Hepatocyte (in vitro differentiated cells): ENCODE data around the gene HOXD12. TPM values are rescaled to one million over a fixed set of nuclear protein-coding genes. Genes with fewer than 3 reads are reported as not detected.

Experiments
- DNase-seq: peaks from one replicate; pipeline ENCODE4 v3.0.0-alpha.2; 2016; ENCODE audit warnings: low spot score
- H2AFZ ChIP-seq: fragments of 200-600 bp; sonication (generic); 2 replicates; pipeline ENCODE4 v1.6.0; 2016; ENCODE audit warnings: antibody characterized with exemption, mild to moderate bottlenecking
- H3K27ac ChIP-seq: fragments of 200-600 bp; sonication (generic); 2 replicates; pipeline ENCODE4 v1.5.1; 2016; ENCODE audit warnings: mild to moderate bottlenecking
- H3K27me3 ChIP-seq: fragments of 200-600 bp; sonication (generic); 2 replicates; pipeline ENCODE4 v1.6.1; 2016
- H3K36me3 ChIP-seq: fragments of 200-600 bp; sonication (generic); replicated peaks from 2 replicates; pipeline ENCODE4 v1.5.1; 2016; ENCODE audit warnings: low read depth; ENCODE audit not compliant: insufficient read depth
- H3K4me1 ChIP-seq: fragments of 200-600 bp; sonication (generic); 2 replicates; pipeline ENCODE4 v1.5.1; 2016; ENCODE audit warnings: mild to moderate bottlenecking, moderate library complexity; ENCODE audit not compliant: insufficient read depth
- H3K4me2 ChIP-seq: fragments of 200-600 bp; sonication (generic); 2 replicates; pipeline ENCODE4 v1.6.0; 2016
- H3K4me3 ChIP-seq: fragments of 200-600 bp; sonication (generic); 2 replicates; pipeline ENCODE4 v1.5.1; 2016; ENCODE audit warnings: mild to moderate bottlenecking
- H3K79me2 ChIP-seq: fragments of 200-600 bp; sonication (generic); 2 replicates; pipeline ENCODE4 v1.6.0; 2017; ENCODE audit warnings: mild to moderate bottlenecking
- H3K9me2 ChIP-seq: fragments of 200-600 bp; sonication (generic); replicated peaks from 2 replicates; pipeline ENCODE4 v1.6.0; 2017; ENCODE audit warnings: mild to moderate bottlenecking; ENCODE audit not compliant: insufficient read depth
- H3K9me3 ChIP-seq: fragments of 200-600 bp; sonication (generic); 2 replicates; pipeline ENCODE4 v1.5.1; 2016; ENCODE audit warnings: low read depth, mild to moderate bottlenecking
- H4K20me1 ChIP-seq: fragments of 200-600 bp; sonication (generic); 2 replicates; pipeline ENCODE4 v1.6.0; 2016; ENCODE audit warnings: mild to moderate bottlenecking; ENCODE audit not compliant: insufficient read depth, poor library complexity, severe bottlenecking
- CTCF ChIP-seq: fragments of 200-600 bp; sonication (generic); IDR thresholded peaks from 2 replicates; pipeline ENCODE4 v1.5.1; 2016; ENCODE audit warnings: antibody characterized with exemption, mild to moderate bottlenecking; ENCODE audit not compliant: poor library complexity
- EZH2 ChIP-seq: fragments of 200-600 bp; sonication (generic); IDR thresholded peaks from 2 replicates; pipeline ENCODE4 v1.6.1; 2016; ENCODE audit warnings: antibody characterized with exemption, mild to moderate bottlenecking, borderline replicate concordance
- EZH2phosphoT487 ChIP-seq: fragments of 200-600 bp; sonication (generic); IDR thresholded peaks from one replicate; pipeline ENCODE4 v1.6.1; 2018; ENCODE audit warnings: antibody characterized with exemption, mild to moderate bottlenecking, low read depth, moderate library complexity; ENCODE audit not compliant: unreplicated experiment, severe bottlenecking
- WGBS: methylation state at CpG from one replicate; pipeline ENCODE4 v1.1.6; 2016; ENCODE audit warnings: low lambda C conversion rate; ENCODE audit errors: missing lambda C conversion rate; 5-methylcytosine and 5-hydroxymethylcytosine counted together
- polyA plus RNA-seq: library from polyadenylated mRNA; unstranded; fragments of >200 nt; fragmentation: Nextera tagmentation; extraction: Ambion mirVana; gene quantifications from 2 replicates; pipeline ENCODE4 v1.2.1, GENCODE V29; 2016
- total RNA-seq: library from RNA; depleted of rRNA; stranded (reverse); fragments of >200 nt; gene quantifications from 2 replicates; pipeline ENCODE4 v1.2.3, GENCODE V29; 2014

HOXD12 gene
- total and polyA plus RNA-seq, 2 experiments from 2014 or later, result 3.3 to 29.0 TPM

DNA sequence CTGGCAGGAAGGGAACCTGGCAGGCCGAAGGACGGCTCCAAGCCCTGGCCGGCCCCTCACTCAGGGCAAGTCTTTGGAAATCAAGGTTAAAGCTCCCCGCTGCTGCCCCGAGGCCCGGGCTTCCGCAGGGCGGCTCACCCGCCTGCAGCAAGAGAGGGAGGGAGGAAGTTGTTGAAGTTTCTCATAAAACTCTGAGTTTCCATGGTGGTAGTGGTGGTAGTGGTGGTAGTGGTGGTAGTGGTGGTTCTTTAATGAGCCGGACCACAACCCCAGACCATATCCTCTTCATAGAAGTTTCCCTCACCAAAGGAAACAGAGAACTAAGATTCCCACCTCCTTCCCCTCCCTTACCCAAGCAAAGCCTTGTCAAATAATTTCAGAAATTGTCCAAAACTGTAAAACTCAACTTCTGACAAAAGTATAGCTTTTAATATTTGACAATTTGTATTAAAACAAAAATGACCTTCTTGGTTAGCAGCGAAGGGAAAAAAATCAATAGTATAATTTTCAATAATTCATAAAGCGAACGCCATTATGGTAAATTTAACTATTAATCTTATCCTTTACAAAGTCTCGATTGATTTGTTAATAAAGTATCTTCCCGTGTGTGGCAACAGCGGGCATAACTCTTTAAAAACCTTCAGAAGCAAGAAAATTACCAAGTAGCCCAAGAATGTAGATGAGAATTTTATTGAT is 15.5 kb downstream of the HOXD12 start:
- Histone ChIP-seq H4K20me1 (peaks cover 67% of the 10 kb centered on the region), H3K9me3 (peaks cover 3% of the 10 kb centered on the region), H3K36me3 (no peaks in the 10 kb centered on the region), H3K79me2 (peaks cover 59% of the 10 kb centered on the region), H3K4me2 (peak overlapping the region; percentile 73), H3K4me3 (no peak overlapping the region), H3K27ac (no peak overlapping the region), H3K9me2 (no peaks in the 10 kb centered on the region), H3K4me1 (no peaks in the 10 kb centered on the region), H2AFZ (no peak overlapping the region), H3K27me3 (peaks cover 99% of the 10 kb centered on the region)
- no peak for DNase-seq
- 59% methylated on average over 16 of the region's 16 CpGs for WGBS
- TF ChIP-seq CTCF, result no peak
- TF ChIP-seq EZH2, result peak; percentile 51
- TF ChIP-seq EZH2phosphoT487, result peak; percentile 79

DNA sequence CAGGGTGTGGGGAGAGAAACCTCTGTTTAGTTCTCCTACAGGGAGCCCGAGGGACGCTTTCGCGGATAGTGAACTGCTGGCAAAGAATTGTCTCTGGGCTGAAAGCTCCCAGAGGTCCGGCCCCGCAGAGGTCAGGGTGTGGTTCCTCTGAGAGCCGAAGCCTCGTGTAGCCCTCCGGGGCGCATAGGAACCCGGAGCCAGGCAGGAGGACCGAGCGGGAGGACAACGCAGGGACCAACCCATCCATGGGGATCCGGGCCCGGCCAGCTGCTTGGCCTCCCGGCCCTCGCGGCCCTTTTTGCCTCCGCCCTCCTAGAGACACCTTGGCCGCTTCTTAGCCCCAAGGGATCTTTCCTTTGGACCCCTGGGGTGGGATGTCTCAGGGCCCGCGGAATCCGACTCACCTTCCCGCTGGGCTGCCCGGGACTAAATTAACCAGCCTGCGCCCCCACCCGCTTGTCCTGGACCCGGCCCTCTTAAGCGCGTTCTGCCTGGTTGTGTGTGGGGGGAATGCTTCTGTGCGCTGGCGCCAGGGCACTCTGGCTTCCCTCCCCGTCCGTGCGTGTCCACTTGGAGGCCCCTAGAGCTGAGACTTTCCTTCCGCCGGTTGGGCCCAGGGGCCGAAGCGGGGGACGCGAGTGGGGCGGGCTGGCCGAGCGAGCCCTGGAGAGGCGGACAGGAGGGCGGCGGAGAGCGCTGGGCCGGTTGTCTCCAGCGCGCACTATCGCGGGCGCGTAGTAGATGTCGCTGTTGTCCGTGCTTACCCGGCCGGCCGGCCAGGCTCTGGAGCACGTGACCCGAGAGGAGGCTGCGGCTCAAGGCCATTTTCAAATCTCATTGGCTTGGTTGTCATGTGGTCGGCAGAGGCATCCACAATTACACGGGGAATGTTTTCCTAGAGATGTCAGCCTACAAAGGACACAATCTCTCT is 16.6 kb downstream of the HOXD12 start, which contains the start of gene HOXD10:
HOXD10 (plus strand) TSS at position 896 of the 931 bp plus-strand sequence. CDS start 56 bp downstream, outside the sequence.
- Histone ChIP-seq H3K27ac (no peak within 1 kb of the TSS), H3K79me2 (peaks cover 55% of the 10 kb centered on the region), H3K27me3 (peaks cover 99% of the 10 kb centered on the region), H3K4me1 (no peaks in the 10 kb centered on the region), H3K4me3 (no peak within 1 kb of the TSS), H2AFZ (no peak within 1 kb of the TSS), H3K9me3 (peaks cover 3% of the 10 kb centered on the region), H3K9me2 (no peaks in the 10 kb centered on the region), H3K4me2 (peak within 1 kb of the TSS; percentile 60), H4K20me1 (peaks cover 78% of the 10 kb centered on the region), H3K36me3 (no peaks in the 10 kb centered on the region)
- no peak for DNase-seq
- 27% methylated on average over 64 of the region's 66 CpGs for WGBS
- TF ChIP-seq EZH2 (peak; percentile 22), EZH2phosphoT487 (no peak), CTCF (no peak)

GRCh38 chr2:176117162-176117822 is 17.7 kb downstream of the HOXD12 start:
- Histone ChIP-seq H3K36me3 (no peaks in the 10 kb centered on the region), H3K27ac (no peak overlapping the region), H3K4me3 (no peak overlapping the region), H3K4me2 (no peak overlapping the region), H3K9me3 (peaks cover 3% of the 10 kb centered on the region), H2AFZ (no peak overlapping the region), H3K27me3 (peaks cover 99% of the 10 kb centered on the region), H3K79me2 (peaks cover 48% of the 10 kb centered on the region), H4K20me1 (peaks cover 79% of the 10 kb centered on the region), H3K9me2 (no peaks in the 10 kb centered on the region), H3K4me1 (peaks cover under 1% of the 10 kb centered on the region)
- TF ChIP-seq EZH2 (no peak), CTCF (no peak), EZH2phosphoT487 (no peak)
- DNase-seq, result no peak
- WGBS, result 75% methylated on average over 40 of the region's 40 CpGs
